GM21515 (cell line): ENCODE measurements around the gene MIPEP.
"Not testable (repeated sequence)": the region's sequence is repeated elsewhere in the genome, so short reads cannot be mapped to it uniquely, and the experiment has no call there.

Source experiments
- ATAC-seq: cut with Tn5 transposase; IDR thresholded peaks from one replicate; pipeline ENCODE4 v1.9.1; 2021; ENCODE audit not compliant: unreplicated experiment

Gene MIPEP

GRCh38 chr13:23751195-23751594, 138.0 kb downstream of the MIPEP start:
- no peak for ATAC-seq

DNA sequence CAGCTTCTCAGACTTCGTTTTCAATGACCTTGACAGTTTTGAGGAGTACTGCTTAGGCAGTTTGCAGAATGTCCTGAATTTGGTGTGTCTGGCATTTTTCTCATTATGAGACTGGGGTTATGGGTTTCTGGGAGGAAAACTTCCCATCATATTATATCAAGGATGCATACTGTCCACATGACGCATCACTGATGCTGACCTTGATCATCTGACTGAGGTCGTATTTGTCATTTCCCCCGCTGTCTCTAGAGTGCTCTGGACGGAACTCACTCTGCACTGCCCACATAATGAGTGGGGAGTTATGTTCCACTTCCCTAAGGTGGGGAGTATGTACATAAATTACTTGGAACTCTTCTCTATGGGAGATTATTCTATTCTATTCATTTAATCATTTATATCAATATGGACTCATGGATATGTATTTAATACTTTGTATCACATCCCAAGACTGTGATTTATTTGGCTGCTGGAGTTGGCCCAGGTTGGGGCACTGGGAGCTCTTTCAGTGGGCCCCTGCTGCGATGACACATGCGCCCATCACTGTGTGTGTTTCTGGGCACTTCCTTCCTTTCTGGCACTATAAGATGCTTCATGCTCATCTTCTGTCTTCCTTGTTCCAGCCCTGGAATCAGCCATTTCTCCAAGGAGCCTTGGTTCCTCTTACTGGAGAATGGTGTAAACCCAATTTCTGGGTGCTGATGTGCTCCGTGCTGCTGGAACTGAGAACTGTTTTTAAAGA, 138.6 kb downstream of the MIPEP start:
- ATAC-seq: no peak

- no peak for ATAC-seq
Measured at GRCh38 chr13:23749288-23749873, 139.8 kb downstream of the MIPEP start.

GRCh38 chr13:23748109-23748990, 140.8 kb downstream of the MIPEP start:
- no peak for ATAC-seq

DNA sequence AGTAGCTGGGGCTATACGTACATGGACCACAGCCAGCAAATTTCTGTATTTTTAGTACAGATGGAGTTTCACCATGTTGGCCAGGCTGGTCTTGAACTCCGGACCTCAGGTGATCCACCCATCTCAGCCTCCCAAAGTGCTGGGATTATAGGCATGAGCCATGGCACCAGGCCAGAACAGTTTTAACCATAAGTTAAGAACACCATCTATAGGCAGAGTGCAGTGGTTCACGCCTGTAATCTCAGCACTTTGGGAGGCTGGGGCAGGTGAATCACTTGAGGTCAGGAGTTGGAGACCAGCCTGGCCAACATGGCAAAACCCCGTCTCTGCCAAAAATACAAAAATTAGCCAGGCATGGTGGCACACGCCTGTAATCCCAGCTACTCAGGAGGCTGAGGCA, 143.1 kb downstream of the MIPEP start:
- ATAC-seq: not testable (repeated sequence)

DNA sequence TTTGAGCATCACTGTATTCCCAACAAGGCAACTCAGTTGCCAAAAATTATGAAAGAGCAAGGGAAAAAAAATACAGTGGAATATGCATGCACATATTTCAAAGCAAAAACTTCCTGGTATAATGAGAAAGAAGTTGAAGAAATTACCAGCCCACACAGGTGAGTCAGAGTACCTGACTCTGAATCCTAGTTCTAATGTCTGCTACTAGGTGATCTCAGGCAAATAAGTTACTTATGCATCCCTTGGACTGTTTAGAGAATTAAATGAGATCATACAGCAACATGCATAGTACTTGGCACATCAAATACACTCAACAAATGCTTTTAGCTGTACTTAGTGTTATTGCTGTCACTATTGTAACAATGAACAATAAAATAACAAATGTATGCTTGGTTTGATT, 144.9 kb downstream of the MIPEP start:
- ATAC-seq: no peak

- no peak for ATAC-seq
Measured at GRCh38 chr13:23743278-23744076, 145.7 kb downstream of the MIPEP start.

DNA sequence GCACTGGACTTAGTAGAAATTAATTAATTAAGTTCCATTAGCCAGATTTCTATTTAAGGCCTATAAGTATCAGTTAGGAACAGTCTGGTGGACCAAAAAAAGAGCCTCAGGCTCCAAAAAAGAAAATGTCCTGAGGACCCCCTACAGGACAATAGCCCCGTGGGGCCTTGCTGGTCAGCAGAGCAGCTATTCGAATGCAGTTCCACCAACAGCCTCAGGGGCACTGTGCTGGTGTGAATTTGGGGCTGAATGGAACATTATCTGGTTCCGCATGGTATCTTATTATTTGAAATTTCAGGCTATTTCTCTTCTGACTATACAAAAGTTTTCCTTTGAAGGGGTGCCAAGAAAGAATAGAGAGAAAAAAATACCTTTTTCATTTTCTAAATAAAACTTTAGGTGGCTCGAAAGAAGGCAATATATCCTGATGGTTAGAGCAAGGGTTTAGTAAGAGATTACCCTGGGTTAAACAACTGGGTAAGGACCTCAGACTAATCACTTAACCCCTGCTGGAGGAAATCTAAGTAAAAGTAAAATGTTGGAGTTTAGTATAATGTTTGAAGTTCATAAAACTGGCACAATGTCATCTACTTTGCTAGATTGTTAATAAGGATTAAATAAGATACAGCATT, 147.2 kb downstream of the MIPEP start:
- ATAC-seq: no peak

- ATAC-seq: no peak
Measured at GRCh38 chr13:23740002-23740401, 149.2 kb downstream of the MIPEP start.

GRCh38 chr13:23739596-23739995, 149.6 kb downstream of the MIPEP start:
- no peak for ATAC-seq

DNA sequence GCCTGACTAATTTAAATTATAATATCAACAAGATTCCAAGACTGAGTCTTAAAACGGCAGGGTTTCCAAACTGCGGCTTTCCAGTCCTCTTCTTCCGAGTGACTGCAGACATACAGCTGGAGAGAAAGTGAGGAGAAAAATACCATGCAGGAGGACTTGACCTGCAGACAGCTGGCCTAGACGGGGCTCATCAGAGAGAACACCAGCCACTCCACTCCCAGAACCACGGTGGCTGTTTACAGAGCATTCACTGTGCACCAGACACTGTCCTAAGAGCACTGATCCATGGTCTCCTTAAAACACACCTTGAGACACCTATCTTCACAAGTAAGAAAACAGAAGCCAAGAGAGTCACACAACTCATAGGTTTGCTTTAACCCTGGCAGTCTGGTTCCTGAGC, 152.7 kb downstream of the MIPEP start:
- no peak for ATAC-seq

- no peak for ATAC-seq
Measured at GRCh38 chr13:23735329-23735728, 153.9 kb downstream of the MIPEP start.

- no peak for ATAC-seq
Measured at GRCh38 chr13:23731709-23732108, 157.5 kb downstream of the MIPEP start.

DNA sequence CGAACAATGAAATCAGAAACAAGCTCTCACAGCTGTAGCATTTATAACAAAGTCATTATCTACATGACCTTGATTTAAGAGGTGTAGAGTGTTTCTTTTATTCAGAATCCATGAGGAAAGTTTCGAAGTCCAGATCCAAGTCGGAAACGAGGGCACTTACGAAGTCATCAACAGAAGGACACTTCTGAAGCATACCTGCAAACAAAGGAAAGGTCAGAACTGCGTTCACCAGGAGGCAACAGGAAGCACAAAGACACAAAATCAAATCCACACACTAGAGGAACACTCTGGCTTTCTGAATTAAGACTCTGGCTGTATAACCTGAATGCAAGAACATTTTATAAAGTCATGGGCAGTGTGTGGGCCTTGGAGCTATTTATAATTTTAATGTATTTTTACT, 158.9 kb downstream of the MIPEP start:
- ATAC-seq: no peak

DNA sequence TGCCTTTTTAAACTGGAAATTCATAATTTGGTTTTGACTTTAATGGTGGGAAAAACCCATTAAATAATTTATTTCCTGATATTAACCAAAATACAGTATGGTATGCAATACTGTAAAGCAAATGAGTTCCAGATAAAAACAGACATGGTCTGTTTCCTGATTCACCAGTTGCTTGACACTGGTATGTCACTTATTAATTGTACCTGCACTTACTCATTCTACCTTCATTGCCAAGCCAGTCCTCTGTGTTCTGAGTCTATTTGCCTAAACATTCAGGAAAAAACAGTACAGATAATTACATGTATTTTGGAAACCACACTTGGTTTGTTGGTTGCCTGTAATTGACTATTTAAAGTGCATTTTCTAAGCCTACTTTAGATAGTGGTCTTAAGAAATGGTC, 159.7 kb downstream of the MIPEP start:
- no peak for ATAC-seq

- ATAC-seq: no peak
Measured at GRCh38 chr13:23728807-23729206, 160.4 kb downstream of the MIPEP start.

DNA sequence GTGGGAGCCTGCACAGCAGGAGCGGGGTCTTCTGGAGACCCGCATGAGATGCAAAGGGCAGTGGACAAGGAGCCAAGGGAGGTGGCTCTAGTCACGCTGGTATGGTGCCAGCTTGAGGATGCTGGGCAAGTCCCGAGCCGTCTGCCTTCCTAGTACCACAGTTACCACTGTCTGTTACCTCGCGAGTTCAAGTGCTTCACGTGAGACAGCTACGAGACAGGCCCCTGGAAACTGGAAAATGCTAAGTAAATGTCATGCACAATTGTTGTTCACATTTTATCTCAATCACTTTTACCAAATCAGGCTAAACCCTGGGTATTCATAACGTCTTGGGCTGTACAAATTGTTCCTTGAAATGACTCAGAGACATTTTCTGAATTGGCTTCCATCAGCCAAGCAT, 163.3 kb downstream of the MIPEP start:
- no peak for ATAC-seq

GRCh38 chr13:23724196-23724970, 164.8 kb downstream of the MIPEP start:
- no peak for ATAC-seq

- no peak for ATAC-seq
Measured at GRCh38 chr13:23723471-23723870, 165.7 kb downstream of the MIPEP start.
